K562 (cell line): ENCODE measurements around the gene UBQLN2. TPM values are rescaled to one million over a fixed set of nuclear protein-coding genes. Genes with fewer than 3 reads are reported as not detected.

Experiments used
- CBX8 ChIP-seq: fragments of 200-600 bp; sonication (generic); IDR thresholded peaks from 2 replicates; pipeline ENCODE4 v1.6.1; 2012; ENCODE audit warnings: borderline replicate concordance, mixed run types, low read depth, mild to moderate bottlenecking, moderate library complexity, mixed read lengths, low read length, control low read depth, inconsistent platforms; ENCODE audit not compliant: poor library complexity, severe bottlenecking; ENCODE audit errors: extremely low read depth
- PTTG1 ChIP-seq: fragments of 450-650 bp; IDR thresholded peaks from 2 replicates; pipeline ENCODE4 v1.6.1; 2016; ENCODE audit warnings: low read depth, mild to moderate bottlenecking, missing genetic modification characterization, missing compliant biosample characterization
- ZNF778 ChIP-seq: fragments of 450-650 bp; formaldehyde crosslinking; IDR thresholded peaks from 2 replicates; pipeline ENCODE4 v1.4.0; 2020; ENCODE audit warnings: mild to moderate bottlenecking, moderate library complexity
- polyA plus RNA-seq, 8 experiments: library from polyadenylated mRNA; depleted of rRNA in 4 of 8; stranded (reverse) in 5 of 8; unstranded in 3 of 8; fragments of >200 nt; fragmentation: Nextera tagmentation in 2 of 8; fragmentation: Illumina TruSeq in 1 of 8; extraction: Ambion mirVana in 2 of 8; extraction: Trizol in 1 of 8; gene quantifications; 2 replicates each; pipeline versions ENCODE4 v1.2.1 to v1.2.3, GENCODE V29; 2011 to 2014; ENCODE audit warnings: inconsistent platforms in 1 of 8, missing spikeins in 1 of 8
- total RNA-seq, 7 experiments: library from RNA; depleted of rRNA in 6 of 7; stranded (reverse); fragments of >200 nt in 6 of 7; fragmentation: Illumina TruSeq in 2 of 7; extraction: Trizol in 2 of 7; gene quantifications; 2 replicates each; pipeline versions ENCODE4 v1.2.1 to v1.2.3, GENCODE V29; 2011 to 2021; ENCODE audit warnings: low replicate concordance in 1 of 7
- TF ChIP-seq, protein P1 (sequence below): fragments of 200-600 bp; sonication (generic); IDR thresholded peaks from one replicate; pipeline ENCODE4 v1.6.1; 2012; ENCODE audit warnings: mild to moderate bottlenecking, low read depth, low read length, inconsistent platforms

UBQLN2 gene
- total and polyA plus RNA-seq, 9 of the 15 experiments (the other 6 are each of a cell fraction or from before 2014, with no cell fraction given) = 1.5 to 17.9 (median 5.7) TPM

DNA sequence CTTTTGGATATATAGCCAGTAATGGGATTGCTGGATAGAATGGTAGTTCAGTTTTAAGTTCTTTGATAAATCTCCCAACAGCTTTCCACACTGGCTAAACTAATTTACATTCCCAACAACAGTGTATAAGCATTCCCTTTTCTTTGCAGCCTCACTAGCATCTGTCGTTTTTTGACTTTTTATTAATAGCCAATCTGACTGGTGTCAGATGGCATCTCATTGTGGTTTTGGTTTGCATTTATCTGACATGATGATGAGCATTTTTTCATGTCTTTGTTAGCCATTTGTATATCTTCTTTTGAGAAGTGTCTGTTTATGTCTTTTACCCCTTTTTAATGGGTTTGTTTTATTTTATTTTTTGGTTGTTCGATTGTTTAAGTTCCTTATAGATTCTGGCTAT is 13.3 kb downstream of the UBQLN2 start (continued):
- TF ChIP-seq, protein P1, sequence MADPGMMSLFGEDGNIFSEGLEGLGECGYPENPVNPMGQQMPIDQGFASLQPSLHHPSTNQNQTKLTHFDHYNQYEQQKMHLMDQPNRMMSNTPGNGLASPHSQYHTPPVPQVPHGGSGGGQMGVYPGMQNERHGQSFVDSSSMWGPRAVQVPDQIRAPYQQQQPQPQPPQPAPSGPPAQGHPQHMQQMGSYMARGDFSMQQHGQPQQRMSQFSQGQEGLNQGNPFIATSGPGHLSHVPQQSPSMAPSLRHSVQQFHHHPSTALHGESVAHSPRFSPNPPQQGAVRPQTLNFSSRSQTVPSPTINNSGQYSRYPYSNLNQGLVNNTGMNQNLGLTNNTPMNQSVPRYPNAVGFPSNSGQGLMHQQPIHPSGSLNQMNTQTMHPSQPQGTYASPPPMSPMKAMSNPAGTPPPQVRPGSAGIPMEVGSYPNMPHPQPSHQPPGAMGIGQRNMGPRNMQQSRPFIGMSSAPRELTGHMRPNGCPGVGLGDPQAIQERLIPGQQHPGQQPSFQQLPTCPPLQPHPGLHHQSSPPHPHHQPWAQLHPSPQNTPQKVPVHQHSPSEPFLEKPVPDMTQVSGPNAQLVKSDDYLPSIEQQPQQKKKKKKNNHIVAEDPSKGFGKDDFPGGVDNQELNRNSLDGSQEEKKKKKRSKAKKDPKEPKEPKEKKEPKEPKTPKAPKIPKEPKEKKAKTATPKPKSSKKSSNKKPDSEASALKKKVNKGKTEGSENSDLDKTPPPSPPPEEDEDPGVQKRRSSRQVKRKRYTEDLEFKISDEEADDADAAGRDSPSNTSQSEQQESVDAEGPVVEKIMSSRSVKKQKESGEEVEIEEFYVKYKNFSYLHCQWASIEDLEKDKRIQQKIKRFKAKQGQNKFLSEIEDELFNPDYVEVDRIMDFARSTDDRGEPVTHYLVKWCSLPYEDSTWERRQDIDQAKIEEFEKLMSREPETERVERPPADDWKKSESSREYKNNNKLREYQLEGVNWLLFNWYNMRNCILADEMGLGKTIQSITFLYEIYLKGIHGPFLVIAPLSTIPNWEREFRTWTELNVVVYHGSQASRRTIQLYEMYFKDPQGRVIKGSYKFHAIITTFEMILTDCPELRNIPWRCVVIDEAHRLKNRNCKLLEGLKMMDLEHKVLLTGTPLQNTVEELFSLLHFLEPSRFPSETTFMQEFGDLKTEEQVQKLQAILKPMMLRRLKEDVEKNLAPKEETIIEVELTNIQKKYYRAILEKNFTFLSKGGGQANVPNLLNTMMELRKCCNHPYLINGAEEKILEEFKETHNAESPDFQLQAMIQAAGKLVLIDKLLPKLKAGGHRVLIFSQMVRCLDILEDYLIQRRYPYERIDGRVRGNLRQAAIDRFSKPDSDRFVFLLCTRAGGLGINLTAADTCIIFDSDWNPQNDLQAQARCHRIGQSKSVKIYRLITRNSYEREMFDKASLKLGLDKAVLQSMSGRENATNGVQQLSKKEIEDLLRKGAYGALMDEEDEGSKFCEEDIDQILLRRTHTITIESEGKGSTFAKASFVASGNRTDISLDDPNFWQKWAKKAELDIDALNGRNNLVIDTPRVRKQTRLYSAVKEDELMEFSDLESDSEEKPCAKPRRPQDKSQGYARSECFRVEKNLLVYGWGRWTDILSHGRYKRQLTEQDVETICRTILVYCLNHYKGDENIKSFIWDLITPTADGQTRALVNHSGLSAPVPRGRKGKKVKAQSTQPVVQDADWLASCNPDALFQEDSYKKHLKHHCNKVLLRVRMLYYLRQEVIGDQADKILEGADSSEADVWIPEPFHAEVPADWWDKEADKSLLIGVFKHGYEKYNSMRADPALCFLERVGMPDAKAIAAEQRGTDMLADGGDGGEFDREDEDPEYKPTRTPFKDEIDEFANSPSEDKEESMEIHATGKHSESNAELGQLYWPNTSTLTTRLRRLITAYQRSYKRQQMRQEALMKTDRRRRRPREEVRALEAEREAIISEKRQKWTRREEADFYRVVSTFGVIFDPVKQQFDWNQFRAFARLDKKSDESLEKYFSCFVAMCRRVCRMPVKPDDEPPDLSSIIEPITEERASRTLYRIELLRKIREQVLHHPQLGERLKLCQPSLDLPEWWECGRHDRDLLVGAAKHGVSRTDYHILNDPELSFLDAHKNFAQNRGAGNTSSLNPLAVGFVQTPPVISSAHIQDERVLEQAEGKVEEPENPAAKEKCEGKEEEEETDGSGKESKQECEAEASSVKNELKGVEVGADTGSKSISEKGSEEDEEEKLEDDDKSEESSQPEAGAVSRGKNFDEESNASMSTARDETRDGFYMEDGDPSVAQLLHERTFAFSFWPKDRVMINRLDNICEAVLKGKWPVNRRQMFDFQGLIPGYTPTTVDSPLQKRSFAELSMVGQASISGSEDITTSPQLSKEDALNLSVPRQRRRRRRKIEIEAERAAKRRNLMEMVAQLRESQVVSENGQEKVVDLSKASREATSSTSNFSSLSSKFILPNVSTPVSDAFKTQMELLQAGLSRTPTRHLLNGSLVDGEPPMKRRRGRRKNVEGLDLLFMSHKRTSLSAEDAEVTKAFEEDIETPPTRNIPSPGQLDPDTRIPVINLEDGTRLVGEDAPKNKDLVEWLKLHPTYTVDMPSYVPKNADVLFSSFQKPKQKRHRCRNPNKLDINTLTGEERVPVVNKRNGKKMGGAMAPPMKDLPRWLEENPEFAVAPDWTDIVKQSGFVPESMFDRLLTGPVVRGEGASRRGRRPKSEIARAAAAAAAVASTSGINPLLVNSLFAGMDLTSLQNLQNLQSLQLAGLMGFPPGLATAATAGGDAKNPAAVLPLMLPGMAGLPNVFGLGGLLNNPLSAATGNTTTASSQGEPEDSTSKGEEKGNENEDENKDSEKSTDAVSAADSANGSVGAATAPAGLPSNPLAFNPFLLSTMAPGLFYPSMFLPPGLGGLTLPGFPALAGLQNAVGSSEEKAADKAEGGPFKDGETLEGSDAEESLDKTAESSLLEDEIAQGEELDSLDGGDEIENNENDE = no peak
- TF ChIP-seq ZNF778 (CRISPR knock-in tag) = no peak
- TF ChIP-seq PTTG1 (tag) = no peak
- no peak for TF ChIP-seq CBX8
